SK-N-SH (cell line): ENCODE results near the gene LPIN2.

Source experiments
- CTCF ChIP-seq: fragments of 200-600 bp; sonication (generic); IDR thresholded peaks from 2 replicates; pipeline ENCODE4 v1.6.1; 2017; ENCODE audit warnings: antibody characterized with exemption, mild to moderate bottlenecking, moderate library complexity
- MAX ChIP-seq: IDR thresholded peaks from 2 replicates; pipeline ENCODE4 v1.4.0; 2012; ENCODE audit warnings: low read depth
- POLR2AphosphoS5 ChIP-seq: IDR thresholded peaks from 2 replicates; pipeline ENCODE4 v1.6.1; 2012; ENCODE audit warnings: low read depth, low read length
- RAD21 ChIP-seq: IDR thresholded peaks from 2 replicates; pipeline ENCODE4 v1.6.1; 2012; ENCODE audit warnings: mild to moderate bottlenecking, low read length
- RXRA ChIP-seq: IDR thresholded peaks from 2 replicates; pipeline ENCODE4 v1.4.0; 2012; ENCODE audit warnings: low read depth, mild to moderate bottlenecking, borderline replicate concordance

GRCh38 chr18:3013024-3013804 lies at the start of gene LPIN2:
- TF ChIP-seq CTCF (no peak), RAD21 (no peak), MAX (no peak), RXRA (no peak), POLR2AphosphoS5 (peak; percentile 32; the same call in 1 of the 2 replicates)
